GM18499 (cell line): ENCODE data around the gene TXK.
A peak's percentile ranks its signal among the peaks of the same experiment; 100 is the strongest.

Source experiments
- ATAC-seq: cut with Tn5 transposase; IDR thresholded peaks from one replicate; pipeline ENCODE4 v1.9.1; 2021; ENCODE audit warnings: moderate number of reproducible peaks; ENCODE audit not compliant: insufficient read depth, unreplicated experiment

TXK gene

GRCh38 chr4:48028696-48029095 lies 105.4 kb downstream of the TXK start:
- ATAC-seq, result peak; percentile 60

- peak; percentile 77 for ATAC-seq
These were observed 106.4 kb downstream of the TXK start for GRCh38 chr4:48027653-48028052.

GRCh38 chr4:48025005-48025404 lies 109.0 kb downstream of the TXK start:
- ATAC-seq, result no peak

GRCh38 chr4:48024522-48024921 lies 109.5 kb downstream of the TXK start:
- ATAC-seq, result no peak

- ATAC-seq, result no peak
These were observed 111.8 kb downstream of the TXK start for GRCh38 chr4:48022192-48022799.

- ATAC-seq, result no peak
These were observed 113.0 kb downstream of the TXK start for GRCh38 chr4:48021100-48021499.

- ATAC-seq, result no peak
These were observed 115.9 kb downstream of the TXK start for GRCh38 chr4:48018112-48018511.

GRCh38 chr4:48017108-48017571 lies 116.9 kb downstream of the TXK start:
- ATAC-seq, result no peak
